GM21528 (cell line): ENCODE results near the gene CNTNAP2.

Experiments
- ATAC-seq: cut with Tn5 transposase; IDR thresholded peaks from one replicate; pipeline ENCODE4 v1.9.1; 2021; ENCODE audit warnings: mild to moderate bottlenecking, moderate library complexity; ENCODE audit not compliant: unreplicated experiment, low FRiP score

Gene CNTNAP2

GRCh38 chr7:146285418-146285817 is 168.8 kb downstream of the CNTNAP2 start:
- no peak for ATAC-seq

- ATAC-seq = no peak
Observed at GRCh38 chr7:146290746-146291145, 174.1 kb downstream of the CNTNAP2 start.

GRCh38 chr7:146291900-146292299 is 175.3 kb downstream of the CNTNAP2 start:
- ATAC-seq = no peak

GRCh38 chr7:146296028-146296427 is 179.4 kb downstream of the CNTNAP2 start:
- no peak for ATAC-seq

- no peak for ATAC-seq
Observed at GRCh38 chr7:146314962-146315361, 198.4 kb downstream of the CNTNAP2 start.

GRCh38 chr7:146319629-146320028 is 203.0 kb downstream of the CNTNAP2 start:
- ATAC-seq = no peak

- ATAC-seq = no peak
Observed at GRCh38 chr7:146321301-146321700, 204.7 kb downstream of the CNTNAP2 start.

GRCh38 chr7:146331369-146331768 is 214.8 kb downstream of the CNTNAP2 start:
- ATAC-seq = no peak

- ATAC-seq = no peak
Observed at GRCh38 chr7:146345251-146345650, 228.7 kb downstream of the CNTNAP2 start.

DNA sequence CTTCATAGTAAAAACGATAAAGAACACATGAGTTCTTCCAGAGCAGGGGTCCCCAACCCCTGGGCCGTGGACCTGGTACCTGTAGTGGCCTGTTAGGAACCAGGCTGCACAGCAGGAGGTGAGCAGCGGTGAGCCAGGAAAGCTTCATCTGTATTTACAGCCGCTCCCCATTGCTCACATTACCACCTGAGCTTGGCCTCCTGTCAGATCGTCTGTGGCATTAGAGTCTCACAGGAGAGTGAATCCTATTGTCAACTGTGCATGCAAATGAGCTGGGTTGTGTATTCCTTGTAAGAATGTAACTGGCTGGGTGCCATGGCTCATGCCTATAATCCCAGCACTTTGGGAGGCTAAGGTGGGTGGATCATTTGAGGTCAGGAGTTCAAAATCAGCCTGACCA is 229.5 kb downstream of the CNTNAP2 start:
- no peak for ATAC-seq

DNA sequence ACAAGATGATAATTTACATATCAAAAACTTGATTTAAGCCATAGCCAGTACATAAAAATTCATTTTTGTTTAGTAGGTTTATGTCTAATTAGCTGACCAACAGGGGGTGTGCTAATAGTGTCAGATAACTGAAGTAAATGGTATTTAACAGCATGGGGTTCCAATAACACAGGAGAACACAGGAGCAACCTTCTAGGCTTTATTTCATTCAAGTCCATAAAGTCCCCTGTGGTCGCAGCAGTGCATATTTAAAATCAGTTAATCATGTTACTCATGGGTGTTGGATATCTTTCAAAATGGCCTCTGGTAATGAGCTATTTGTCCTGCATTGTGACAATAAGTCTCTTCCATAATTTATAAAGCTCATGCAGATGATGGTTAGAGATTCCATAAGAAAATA is 238.6 kb downstream of the CNTNAP2 start:
- ATAC-seq = no peak

DNA sequence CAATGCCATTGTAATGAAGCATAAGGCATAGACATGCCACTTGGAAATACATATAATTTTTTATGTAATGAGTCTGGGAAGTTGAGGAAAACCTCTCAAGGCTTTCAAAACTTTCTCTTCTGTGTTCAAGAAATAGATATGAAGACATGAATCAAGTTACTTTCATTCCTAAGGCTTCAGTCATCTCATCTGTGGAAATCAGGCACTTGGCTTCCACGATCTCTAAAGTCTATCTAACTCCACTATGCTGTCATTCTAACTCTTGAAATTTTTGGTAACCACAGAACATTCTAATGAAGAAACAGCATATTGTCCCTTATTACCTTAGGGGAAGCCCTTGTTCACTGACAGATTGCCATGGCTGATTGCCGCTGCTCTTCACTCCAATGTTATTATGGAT is 242.6 kb downstream of the CNTNAP2 start:
- no peak for ATAC-seq

GRCh38 chr7:146366938-146367337 is 250.3 kb downstream of the CNTNAP2 start:
- no peak for ATAC-seq

DNA sequence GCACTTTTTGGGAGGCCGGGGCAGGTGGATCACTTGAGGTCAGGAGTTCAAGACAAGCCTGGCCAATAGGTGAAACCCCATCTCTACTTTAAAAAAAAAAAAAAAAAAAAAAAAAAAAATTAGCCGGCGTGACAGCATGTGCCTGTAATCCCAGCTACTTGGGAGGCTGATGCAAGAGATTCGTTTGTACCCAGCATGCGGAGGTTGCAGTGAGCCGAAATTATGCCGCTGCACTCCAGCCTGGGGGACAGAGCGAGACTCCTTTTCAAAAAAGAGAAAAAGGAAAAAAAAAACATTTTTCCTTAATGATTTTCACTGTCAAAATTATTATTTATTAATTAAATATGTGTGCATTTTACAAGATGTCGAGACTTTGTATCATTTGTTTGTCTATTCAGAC is 253.6 kb downstream of the CNTNAP2 start:
- ATAC-seq = no peak

DNA sequence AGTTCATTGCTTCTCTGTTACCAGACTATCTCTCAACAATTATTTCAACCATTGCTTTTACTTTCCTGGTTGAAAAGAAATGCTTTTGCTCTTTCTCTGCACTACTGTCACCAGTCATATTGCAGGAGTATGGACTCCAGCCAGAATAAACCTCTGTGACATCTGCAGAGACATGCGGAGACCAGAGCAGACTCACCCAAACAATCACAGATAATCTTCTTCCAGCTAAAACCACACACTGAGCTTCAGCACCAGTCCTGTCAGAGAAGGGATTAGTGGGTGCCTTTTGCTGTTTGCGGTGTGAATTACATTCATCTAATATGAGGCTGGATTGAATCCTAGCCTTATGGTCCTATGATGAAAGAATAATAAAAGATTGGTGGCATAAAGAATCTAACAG is 258.6 kb downstream of the CNTNAP2 start:
- no peak for ATAC-seq

GRCh38 chr7:146378196-146378595 is 261.6 kb downstream of the CNTNAP2 start:
- no peak for ATAC-seq

DNA sequence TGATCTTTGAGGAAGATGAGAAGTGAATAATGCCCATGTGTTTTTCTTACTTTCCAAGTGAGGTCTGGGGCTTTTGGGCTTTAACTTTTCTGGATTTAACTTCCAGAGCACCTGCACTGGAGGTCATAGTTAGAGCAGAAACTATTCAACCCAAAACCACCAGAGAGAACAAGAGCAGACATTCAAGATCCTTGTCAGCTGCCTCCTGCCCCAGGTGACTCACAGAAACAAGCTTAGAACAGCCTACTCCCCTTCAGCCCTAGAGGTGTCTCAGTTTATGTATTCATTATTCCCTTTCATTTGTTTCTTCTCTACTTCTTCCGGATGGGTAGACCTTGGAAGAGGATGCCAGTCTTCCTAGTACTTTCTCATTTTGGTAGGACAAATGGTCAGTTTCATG is 270.5 kb downstream of the CNTNAP2 start:
- ATAC-seq = no peak

GRCh38 chr7:146388928-146389327 is 272.3 kb downstream of the CNTNAP2 start:
- ATAC-seq = no peak

DNA sequence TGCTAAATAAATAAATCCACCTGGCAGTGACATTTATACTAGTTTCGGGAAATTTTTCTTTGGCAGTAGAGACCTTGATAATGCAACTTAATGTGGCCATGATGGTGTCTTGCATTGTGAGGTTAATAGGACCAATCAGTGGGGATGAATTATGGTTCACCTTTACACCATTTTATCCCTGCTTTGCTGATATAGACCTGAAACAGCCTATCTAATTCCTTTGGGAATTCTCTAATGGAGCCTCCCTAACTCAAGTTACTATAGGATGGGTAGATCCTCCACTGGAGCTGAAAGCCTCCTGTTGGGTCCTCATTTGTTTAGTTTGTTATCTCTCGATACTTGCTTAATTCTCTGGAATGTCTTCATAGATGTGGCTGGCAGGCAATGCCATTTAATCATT is 276.7 kb downstream of the CNTNAP2 start:
- ATAC-seq = no peak

DNA sequence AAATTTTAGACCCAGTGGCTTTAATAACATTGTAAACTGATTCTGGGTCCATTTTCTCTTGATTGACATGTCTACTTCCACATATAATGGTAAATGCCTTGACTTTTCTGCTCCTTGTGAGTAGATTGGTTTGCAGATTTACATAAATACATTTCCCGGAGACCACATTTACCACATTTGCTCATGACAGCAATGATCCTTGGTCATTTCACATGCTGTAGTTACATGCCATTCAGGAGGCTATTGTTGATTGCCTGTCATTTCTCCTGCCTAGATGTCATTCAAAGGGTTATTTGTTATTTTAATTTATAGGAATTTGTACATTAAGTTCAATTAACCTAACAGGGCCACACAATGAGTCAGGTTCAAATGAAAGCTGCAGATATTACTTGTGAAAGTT is 280.5 kb downstream of the CNTNAP2 start:
- ATAC-seq = no peak

DNA sequence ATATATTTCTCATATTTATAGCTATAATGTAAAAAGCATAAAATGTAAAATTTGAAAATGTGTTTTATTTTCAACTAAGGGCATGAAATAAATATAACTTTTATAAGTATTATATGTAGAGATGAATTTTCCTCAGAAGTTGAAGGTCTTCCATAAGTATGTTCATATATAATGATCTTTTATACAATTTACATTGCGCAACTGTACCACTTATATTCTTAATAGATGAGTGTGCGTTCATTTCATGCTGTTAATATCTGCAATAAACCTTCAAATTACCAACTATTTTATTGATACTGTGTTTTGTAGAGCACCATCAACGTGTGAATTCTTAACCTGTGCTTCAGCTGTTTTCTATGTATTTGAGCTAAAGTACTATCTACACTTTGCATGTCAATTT is 285.3 kb downstream of the CNTNAP2 start:
- no peak for ATAC-seq

DNA sequence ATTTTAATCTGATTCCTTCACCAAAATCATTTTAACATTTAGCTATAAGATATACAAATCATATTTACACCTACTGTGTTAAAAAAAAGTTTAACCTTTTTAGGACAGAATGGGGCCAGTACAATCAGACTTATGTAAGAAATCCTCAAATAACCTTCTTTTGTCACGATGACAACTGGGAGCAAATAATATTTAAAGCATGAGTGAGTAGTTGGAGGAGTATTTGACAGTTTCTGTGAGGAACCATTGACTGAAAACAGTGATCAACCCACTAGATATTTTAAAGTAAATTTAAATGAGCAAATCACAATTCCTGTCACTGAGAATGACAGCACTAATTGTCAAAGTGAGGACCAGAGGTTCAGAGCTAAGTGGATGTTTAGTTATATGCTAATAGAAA is 289.1 kb downstream of the CNTNAP2 start:
- ATAC-seq = no peak

DNA sequence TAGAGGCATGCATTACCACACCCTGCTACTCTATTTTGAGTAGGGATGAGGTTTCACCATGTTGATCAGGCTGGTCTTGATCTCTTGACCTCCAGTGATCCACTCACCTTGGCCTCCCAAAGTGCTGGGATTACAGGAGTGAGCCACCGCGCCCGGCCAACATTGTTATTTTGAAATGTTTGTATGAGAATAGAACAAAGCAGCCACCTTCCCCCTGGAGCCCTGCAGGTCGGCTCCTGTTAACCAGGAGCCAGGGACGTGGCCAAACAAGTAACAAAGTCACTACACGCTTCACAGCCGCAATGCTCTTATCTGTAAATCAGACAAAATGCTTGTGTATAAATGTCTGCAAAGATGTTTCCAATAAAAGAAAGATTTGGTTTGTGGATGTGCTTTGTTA is 295.4 kb downstream of the CNTNAP2 start:
- ATAC-seq = no peak
